Sigmoid colon (tissue), 7 donors: ENCODE measurements around the gene TOLLIP. TPM values are rescaled to one million over a fixed set of nuclear protein-coding genes. Genes with fewer than 3 reads are reported as not detected.

Experiments used
- DNase-seq: peaks from one replicate; pipeline ENCODE4 v3.0.0-alpha.2; 2019
- H3K27ac ChIP-seq, 4 donors: fragments of 200-600 bp; sonication (generic); one replicate each; pipeline ENCODE4 v1.5.1; 2016 to 2019; ENCODE audit warnings: mild to moderate bottlenecking in 1 of 4
- H3K27me3 ChIP-seq, 3 donors: fragments of 200-600 bp; sonication (generic); one replicate each; pipeline ENCODE4 v1.5.1; 2019; ENCODE audit warnings: mild to moderate bottlenecking in 1 of 3
- H3K36me3 ChIP-seq, 4 donors: fragments of 200-600 bp; sonication (generic); one replicate each; pipeline ENCODE4 v1.5.1; 2016 to 2019
- H3K4me1 ChIP-seq, 4 donors: fragments of 200-600 bp; sonication (generic); one replicate each; pipeline ENCODE4 v1.5.1; 2017 to 2019
- H3K4me3 ChIP-seq, 4 donors: fragments of 200-600 bp; sonication (generic); one replicate each; pipeline ENCODE4 v1.5.1; 2017 to 2019; ENCODE audit warnings: mild to moderate bottlenecking in 2 of 4, moderate library complexity in 1 of 4
- H3K9me3 ChIP-seq, 4 donors: fragments of 200-600 bp in 3 of 4; sonication (generic) in 3 of 4; one replicate each; pipeline versions ENCODE4 v1.5.1 to v1.6.1; 2013 to 2019
- CTCF ChIP-seq, 4 experiments: fragments of 450-650 bp in 3 of 4; fragments of 200-600 bp in 1 of 4; IDR thresholded peaks; one replicate each; pipeline ENCODE4 v1.5.1; 2016 to 2019; ENCODE audit warnings: antibody characterized with exemption in 4 of 4, mild to moderate bottlenecking in 3 of 4, moderate library complexity in 2 of 4
- EP300 ChIP-seq, 4 donors: sonication (generic); formaldehyde crosslinking; IDR thresholded peaks; one replicate each; pipeline ENCODE4 v1.6.1; 2017; ENCODE audit warnings: antibody characterized with exemption in 4 of 4
- POLR2A ChIP-seq, 2 donors: fragments of 450-650 bp; IDR thresholded peaks; one replicate each; pipeline ENCODE4 v1.6.1; 2016; ENCODE audit warnings: antibody characterized with exemption in 2 of 2, mild to moderate bottlenecking in 2 of 2, moderate library complexity in 2 of 2
- POLR2AphosphoS5 ChIP-seq, 4 donors: sonication (generic); formaldehyde crosslinking; IDR thresholded peaks; one replicate each; pipeline ENCODE4 v1.6.1; 2017; ENCODE audit warnings: antibody characterized with exemption in 4 of 4
- WGBS, 2 donors: extraction: QIAGEN DNeasy Blood & Tissue Kit; methylation state at CpG; one replicate each; pipeline ENCODE4 v1.1.7; 2013; 5-methylcytosine and 5-hydroxymethylcytosine counted together
- intact Hi-C: fragments of 100-400 bp; cut with DNase I; formaldehyde crosslinking; loops from one replicate; pipeline ENCODE4 v1.15.1; 2023
- polyA plus RNA-seq, 3 donors: library from polyadenylated mRNA; stranded (reverse); fragments of 200-250 nt; gene quantifications; one replicate each; pipeline ENCODE4 v1.2.3, GENCODE V29; 2013
- total RNA-seq, 4 donors: library from RNA; depleted of rRNA; stranded (reverse); fragments of >200 nt; gene quantifications; one replicate each; pipeline ENCODE4 v1.1.0, GENCODE V29; 2016
- donor health status: healthy with polysubstance abuse.
- donor health status: Bipolar disorder and iron deficiency.
- donor health status: healthy.

Gene TOLLIP
- total and polyA plus RNA-seq, 7 donors, result 25.0 to 41.2 (median 36.9) TPM

- WGBS, 2 donors, result 90 to 94% methylated on average over 18 of the region's 18 CpGs
These were observed 34.4 kb downstream of the TOLLIP start for GRCh38 chr11:1275021-1275420.

GRCh38 chr11:1274501-1274900 lies 34.9 kb downstream of the TOLLIP start:
- H3K36me3 ChIP-seq, result peaks cover 12 to 57% (median 22%) of the 10 kb centered on the region in 4 donors
- no peak overlapping the region for H3K27ac ChIP-seq
- H3K9me3 ChIP-seq, result no peaks in the 10 kb centered on the region
- no peak for DNase-seq
- no peaks in the 10 kb centered on the region for H3K4me1 ChIP-seq
- TF ChIP-seq POLR2AphosphoS5 (IDR thresholded peaks at IDR 0.05) (no peak), EP300 (IDR thresholded peaks at IDR 0.05) (no peak), POLR2A (IDR thresholded peaks at IDR 0.05) (no peak), CTCF (IDR thresholded peaks at IDR 0.05) (no peak)
- H3K27me3 ChIP-seq, result no peaks in the 10 kb centered on the region
- H3K4me3 ChIP-seq, result no peak overlapping the region
- 89 to 95% methylated on average over 14 of the region's 14 CpGs for WGBS, 2 donors
- intact Hi-C loops, result no loop called here

More at GRCh38 chr11:1275021-1275420, 34.4 kb downstream of the TOLLIP start:
- no peak for TF ChIP-seq POLR2A (IDR thresholded peaks at IDR 0.05)
- TF ChIP-seq EP300 (IDR thresholded peaks at IDR 0.05), result no peak
- no peak for TF ChIP-seq CTCF (IDR thresholded peaks at IDR 0.05)
- no peak for TF ChIP-seq POLR2AphosphoS5 (IDR thresholded peaks at IDR 0.05)
- DNase-seq, result no peak
- no peak overlapping the region for H3K4me3 ChIP-seq
- H3K36me3 ChIP-seq, result peaks cover 12 to 62% (median 23%) of the 10 kb centered on the region in 4 donors
- H3K27me3 ChIP-seq, result no peaks in the 10 kb centered on the region
- H3K4me1 ChIP-seq, result no peaks in the 10 kb centered on the region
- intact Hi-C loops, result no loop called here
- H3K27ac ChIP-seq, result no peak overlapping the region
- H3K9me3 ChIP-seq, result no peaks in the 10 kb centered on the region

GRCh38 chr11:1272531-1272930 lies 36.9 kb downstream of the TOLLIP start:
- intact Hi-C loops, result no loop called here
- 95 to 96% methylated on average over 30 of the region's 30 CpGs for WGBS, 2 donors
- no peak overlapping the region for H3K27ac ChIP-seq

GRCh38 chr11:1271927-1272326 lies 37.5 kb downstream of the TOLLIP start:
- TF ChIP-seq POLR2A (IDR thresholded peaks at IDR 0.05) (no peak), POLR2AphosphoS5 (IDR thresholded peaks at IDR 0.05) (no peak), EP300 (IDR thresholded peaks at IDR 0.05) (no peak), CTCF (IDR thresholded peaks at IDR 0.05) (no peak)
- Histone ChIP-seq H3K27ac (no peak overlapping the region), H3K4me3 (no peak overlapping the region), H3K36me3 (peaks cover 11 to 39% (median 19%) of the 10 kb centered on the region in 4 donors), H3K27me3 (no peaks in the 10 kb centered on the region), H3K9me3 (no peaks in the 10 kb centered on the region), H3K4me1 (no peaks in the 10 kb centered on the region)
- intact Hi-C loops, result no loop called here
- WGBS, 2 donors, result 94 to 95% methylated on average over 30 of the region's 30 CpGs
- DNase-seq, result no peak

More at GRCh38 chr11:1272531-1272930, 36.9 kb downstream of the TOLLIP start:
- Histone ChIP-seq H3K27me3 (no peaks in the 10 kb centered on the region), H3K4me1 (no peaks in the 10 kb centered on the region), H3K9me3 (no peaks in the 10 kb centered on the region), H3K4me3 (no peak overlapping the region), H3K36me3 (peaks cover 12 to 43% (median 22%) of the 10 kb centered on the region in 4 donors)
- DNase-seq, result no peak
- TF ChIP-seq CTCF (IDR thresholded peaks at IDR 0.05) (no peak), EP300 (IDR thresholded peaks at IDR 0.05) (no peak), POLR2A (IDR thresholded peaks at IDR 0.05) (no peak), POLR2AphosphoS5 (IDR thresholded peaks at IDR 0.05) (no peak)

- no peak overlapping the region for H3K4me3 ChIP-seq
- no peaks in the 10 kb centered on the region for H3K9me3 ChIP-seq
- no peak overlapping the region for H3K27ac ChIP-seq
- 87 to 88% methylated on average over 9 of the region's 9 CpGs for WGBS, 2 donors
- H3K36me3 ChIP-seq, result peaks cover 5 to 34% (median 14%) of the 10 kb centered on the region in 4 donors
- H3K4me1 ChIP-seq, result no peaks in the 10 kb centered on the region
- no peak for DNase-seq
- H3K27me3 ChIP-seq, result no peaks in the 10 kb centered on the region
- no peak for TF ChIP-seq EP300 (IDR thresholded peaks at IDR 0.05)
- no peak for TF ChIP-seq POLR2A (IDR thresholded peaks at IDR 0.05)
- TF ChIP-seq POLR2AphosphoS5 (IDR thresholded peaks at IDR 0.05), result no peak
- intact Hi-C loops, result no loop called here
These were observed 38.0 kb downstream of the TOLLIP start for GRCh38 chr11:1271406-1271805.
